H1 (cell line): ENCODE data around the gene WDR91.

Experiments used
- BCL11A ChIP-seq, 2 experiments: IDR thresholded peaks; one replicate each; pipeline ENCODE4 v1.6.1; 2011; ENCODE audit warnings: low read depth in 2 of 2, low read length in 2 of 2, mild to moderate bottlenecking in 2 of 2
- CTCF ChIP-seq, 3 experiments: IDR thresholded peaks; 1 replicate in 2 of 3; 2 replicates in 1 of 3; pipeline versions ENCODE4 v1.5.1 to v1.6.1; 2011; ENCODE audit warnings: low read length in 3 of 3, mild to moderate bottlenecking in 3 of 3, inconsistent platforms in 2 of 3, low read depth in 1 of 3, moderate library complexity in 1 of 3; ENCODE audit not compliant: insufficient read depth in 1 of 3; ENCODE audit errors: control extremely low read depth in 1 of 3
- EGR1 ChIP-seq: IDR thresholded peaks from 2 replicates; pipeline ENCODE4 v1.6.1; 2011; ENCODE audit warnings: low read depth, low read length, borderline replicate concordance
- NRF1 ChIP-seq: IDR thresholded peaks from 2 replicates; pipeline ENCODE4 v1.6.1; 2011; ENCODE audit warnings: mild to moderate bottlenecking, low read depth, low read length, improper control_type of control experiment
- RNF2 ChIP-seq: fragments of 200-900, 300-1000 bp; sonication (generic); IDR thresholded peaks from 2 replicates; pipeline ENCODE4 v1.7.1; 2016; ENCODE audit warnings: borderline replicate concordance, low read depth, mild to moderate bottlenecking, antibody characterized with exemption, low read length; ENCODE audit not compliant: poor library complexity, severe bottlenecking; ENCODE audit errors: missing control alignments
- SUZ12 ChIP-seq: fragments of 200-600 bp; sonication (generic); IDR thresholded peaks from 2 replicates; pipeline ENCODE4 v1.6.1; 2012; ENCODE audit warnings: mild to moderate bottlenecking, inconsistent platforms, low read length, moderate library complexity, mixed read lengths
- YY1 ChIP-seq: IDR thresholded peaks from 2 replicates; pipeline ENCODE4 v1.6.1; 2011; ENCODE audit warnings: low read depth, mild to moderate bottlenecking, low read length

- TF ChIP-seq YY1 = no peak
- TF ChIP-seq BCL11A (IDR thresholded peaks at IDR 0.05; ENCODE audit: low read depth in 2 of 2, low read length in 2 of 2) = no peak
- no peak for TF ChIP-seq CTCF (IDR thresholded peaks at IDR 0.05; ENCODE audit: control extremely low read depth in 1 of 3, insufficient read depth in 1 of 3, low read depth in 1 of 3, low read length in 3 of 3)
- no peak for TF ChIP-seq SUZ12
- no peak for TF ChIP-seq RNF2
- no peak for TF ChIP-seq NRF1
- no peak for TF ChIP-seq EGR1
Observed at GRCh38 chr7:135168489-135169140, 42.7 kb downstream of the WDR91 start.
